Left ventricle myocardium superior (tissue), 1 donor: ENCODE data around the gene KCNJ5. TPM values are rescaled to one million over a fixed set of nuclear protein-coding genes. Genes with fewer than 3 reads are reported as not detected.

Source experiments
- ATAC-seq: fragments of 200-7000 bp; cut with Tn5 transposase; one replicate; pipeline ENCODE4 v1.9.1; 2020; ENCODE audit warnings: mild to moderate bottlenecking, moderate library complexity
- DNase-seq: peaks from one replicate; pipeline ENCODE4 v3.0.0-alpha.2; 2020
- intact Hi-C: fragments of 100-400 bp; cut with micrococcal nuclease; formaldehyde crosslinking; loops from one replicate; pipeline ENCODE4 v1.11.0; 2022
- total RNA-seq: library from RNA; stranded (reverse); fragmentation: NEBNext Ultra II Directional; extraction: Animal tissue kit (Norgen Biotek cat#: 25700); gene quantifications from one replicate; pipeline ENCODE4 v1.2.1, GENCODE V29; 2021
- donor health status: DM: no; HTN: yes; CAD: no; lungs with severe emphysema.

KCNJ5 gene
- total RNA-seq, 1 donor from 2014 or later: 7.2 TPM

DNA sequence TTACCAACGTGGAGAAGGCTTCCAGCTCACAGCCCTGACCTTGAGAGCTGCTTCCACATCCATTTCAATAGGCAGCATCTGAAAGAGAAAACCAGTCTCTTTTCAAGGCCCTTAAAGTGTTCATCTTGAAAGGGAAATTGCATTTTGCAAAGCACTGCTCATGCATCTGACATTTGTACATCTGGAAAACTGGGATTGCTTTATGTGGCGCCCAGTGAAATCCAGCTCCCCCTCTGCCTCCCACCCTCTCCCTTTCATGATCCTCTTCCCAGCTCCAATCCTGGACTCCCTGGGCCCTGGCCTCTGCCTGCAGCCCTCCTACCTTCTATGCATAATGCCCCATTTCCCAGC lies 34.1 kb downstream of the KCNJ5 start:
- ATAC-seq (no peak), DNase-seq (no peak)
- intact Hi-C loops: no loop called here

DNA sequence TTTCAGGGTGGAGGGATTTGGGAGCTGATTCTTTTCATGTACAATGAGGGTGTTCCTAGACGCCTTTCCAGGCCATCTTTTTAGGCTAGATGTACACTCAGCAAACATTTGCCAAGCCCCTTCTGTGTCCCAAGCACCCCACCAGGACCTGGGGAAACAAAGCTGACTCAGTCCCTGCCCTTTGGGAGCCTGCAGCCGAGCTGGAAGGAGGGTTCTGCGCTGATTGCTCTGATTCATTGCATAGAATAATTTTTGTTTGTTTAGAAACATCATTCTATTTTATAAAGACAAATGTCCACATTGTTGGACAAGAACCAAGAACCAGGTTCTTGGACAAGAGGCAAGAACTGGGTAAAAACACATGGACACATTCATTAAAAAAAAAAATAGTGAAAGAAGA lies 34.8 kb downstream of the KCNJ5 start:
- intact Hi-C loops: no loop called here
- DNase-seq (no peak), ATAC-seq (no peak)

DNA sequence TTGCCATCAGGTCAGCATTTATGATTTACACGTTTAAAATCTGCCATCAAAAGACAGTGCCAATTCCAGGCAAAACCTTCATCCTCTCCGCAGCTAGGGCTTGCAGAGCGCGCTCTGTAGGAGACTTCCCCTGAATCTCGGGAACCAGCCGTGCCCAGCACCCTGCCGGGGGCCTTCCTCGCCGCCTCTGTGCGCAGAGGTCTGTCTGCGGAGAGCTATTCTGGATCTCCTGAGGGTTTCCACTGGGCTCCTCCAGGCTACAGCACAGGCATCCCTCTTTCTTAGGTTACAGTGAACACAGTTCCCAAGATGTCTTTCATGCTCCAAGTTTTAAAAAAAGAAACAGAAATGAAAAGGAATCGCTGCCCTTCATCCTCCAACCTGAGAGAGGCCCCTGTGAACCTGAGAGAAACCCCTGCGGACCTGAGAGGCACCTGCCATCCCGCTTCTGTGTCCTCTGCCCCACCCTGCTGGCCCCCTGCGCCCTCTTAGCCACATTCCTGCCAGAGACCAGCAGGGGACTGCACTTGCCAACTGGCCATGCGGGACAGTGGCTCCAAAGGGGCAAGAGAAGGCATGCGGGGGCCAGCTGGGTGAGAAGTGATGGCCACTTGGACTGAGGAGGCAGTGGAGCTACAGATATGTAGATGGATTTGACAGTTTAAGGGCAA lies 35.4 kb downstream of the KCNJ5 start:
- ATAC-seq (no peak), DNase-seq (no peak)
- intact Hi-C loops: no loop called here

DNA sequence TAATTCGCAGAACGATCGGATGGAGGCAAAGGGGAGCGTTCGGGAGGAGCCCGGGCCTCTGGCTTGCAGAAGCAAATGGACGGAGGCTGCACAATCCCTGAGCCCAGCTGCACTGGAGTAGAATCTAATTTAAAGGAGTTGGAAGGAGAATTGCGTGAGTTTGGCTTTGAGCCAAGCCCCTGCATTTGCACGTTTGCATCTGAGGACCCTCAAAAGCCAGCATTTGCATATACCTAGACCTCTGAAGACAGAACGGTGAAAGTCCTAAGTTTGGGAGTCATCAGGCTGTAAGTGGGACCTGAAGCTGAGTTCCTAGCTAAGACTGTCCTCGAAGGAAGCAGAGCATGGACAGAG lies 35.9 kb downstream of the KCNJ5 start:
- ATAC-seq (no peak), DNase-seq (no peak)
- intact Hi-C loops: no loop called here

DNA sequence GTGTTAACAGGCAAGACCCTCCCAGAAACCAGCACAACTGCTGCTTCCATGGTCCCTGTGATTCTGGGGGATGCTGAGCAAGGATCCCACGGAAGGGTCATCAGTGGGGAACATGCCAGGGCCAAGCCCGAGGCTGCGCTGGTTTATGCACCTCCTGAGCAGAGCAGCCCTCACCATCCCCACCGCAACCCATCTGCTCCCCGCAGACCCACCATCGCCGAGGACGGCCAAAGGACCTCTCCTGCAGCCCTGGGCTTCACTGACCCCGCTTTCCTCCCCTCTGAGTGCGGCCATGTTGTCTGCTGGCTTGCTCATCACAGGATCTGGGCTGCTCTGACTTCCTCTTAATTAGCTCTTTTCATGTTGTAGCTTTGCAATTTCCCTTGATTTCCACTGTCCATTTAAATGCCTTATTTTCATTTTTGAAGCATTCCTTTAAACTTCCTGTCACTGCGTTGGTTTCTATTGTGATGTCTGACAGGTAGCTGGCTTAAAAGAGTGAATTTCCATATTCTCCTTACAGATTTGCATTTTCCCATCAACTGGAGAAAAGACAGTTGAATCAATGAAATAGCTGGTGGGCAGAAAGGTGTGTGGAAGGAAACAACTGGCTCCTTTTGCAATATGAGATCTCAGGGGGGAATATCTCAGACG lies 36.7 kb downstream of the KCNJ5 start:
- intact Hi-C loops: no loop called here
- ATAC-seq (no peak), DNase-seq (no peak)

DNA sequence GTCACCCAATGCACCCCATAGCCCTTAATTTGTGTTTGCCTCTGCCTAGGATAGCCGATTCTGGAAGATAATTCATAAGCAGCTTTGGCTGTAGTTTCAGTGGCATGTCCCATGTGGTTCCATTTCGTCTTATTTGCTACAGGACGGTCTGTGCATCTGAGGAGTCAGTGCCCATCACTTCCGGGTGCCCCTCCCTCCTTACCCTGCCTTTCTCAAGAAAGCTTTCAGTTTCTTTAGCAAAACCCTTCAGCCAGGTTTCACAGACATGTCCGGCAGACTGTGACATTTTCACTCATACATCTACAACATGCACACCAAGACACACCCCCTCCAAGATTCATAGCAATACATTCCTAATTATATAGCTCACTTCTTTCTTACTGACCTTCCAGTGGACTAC lies 37.2 kb downstream of the KCNJ5 start:
- intact Hi-C loops: no loop called here
- ATAC-seq: no peak
- DNase-seq: no peak

DNA sequence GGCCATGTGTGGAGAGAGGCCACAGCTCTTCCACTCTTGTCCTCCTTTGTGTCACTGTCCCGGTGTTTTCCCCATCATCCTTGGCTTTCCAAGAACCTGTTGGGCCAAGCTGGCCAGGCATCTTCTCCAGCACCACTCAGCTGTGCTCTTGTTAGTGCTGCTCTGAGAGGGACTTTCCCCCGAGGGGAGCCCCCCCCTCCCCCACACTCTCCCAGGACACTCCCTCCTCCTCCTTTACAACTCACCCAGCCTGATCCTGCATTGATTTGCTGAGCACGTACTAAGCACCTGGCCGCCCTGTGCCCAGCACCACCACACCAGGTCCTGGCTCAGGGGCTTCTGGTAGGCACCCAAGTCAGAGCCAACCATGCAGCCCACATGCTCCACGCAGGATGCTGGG lies 38.3 kb downstream of the KCNJ5 start:
- ATAC-seq (no peak), DNase-seq (no peak)
- intact Hi-C loops: no loop called here

DNA sequence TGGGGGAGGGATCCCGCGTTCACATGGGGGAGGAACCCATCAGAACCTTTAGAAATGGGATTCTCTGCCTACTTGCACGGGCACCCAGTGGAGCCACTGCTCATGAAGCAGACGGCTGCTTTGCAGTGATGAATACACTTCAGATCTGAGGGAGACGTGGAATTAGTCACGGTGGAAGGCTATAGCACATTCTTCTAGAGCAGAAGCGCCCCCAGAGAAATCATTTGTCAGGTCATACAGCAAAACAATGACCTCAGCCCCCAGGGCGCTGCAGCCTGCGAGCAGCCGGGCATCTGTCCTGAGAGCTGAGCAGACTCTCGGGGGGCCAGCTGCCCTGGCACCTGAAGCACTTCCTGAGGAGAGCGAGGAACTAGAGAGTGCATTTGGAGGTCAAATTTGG lies 38.8 kb downstream of the KCNJ5 start:
- intact Hi-C loops: no loop called here
- ATAC-seq: no peak

DNA sequence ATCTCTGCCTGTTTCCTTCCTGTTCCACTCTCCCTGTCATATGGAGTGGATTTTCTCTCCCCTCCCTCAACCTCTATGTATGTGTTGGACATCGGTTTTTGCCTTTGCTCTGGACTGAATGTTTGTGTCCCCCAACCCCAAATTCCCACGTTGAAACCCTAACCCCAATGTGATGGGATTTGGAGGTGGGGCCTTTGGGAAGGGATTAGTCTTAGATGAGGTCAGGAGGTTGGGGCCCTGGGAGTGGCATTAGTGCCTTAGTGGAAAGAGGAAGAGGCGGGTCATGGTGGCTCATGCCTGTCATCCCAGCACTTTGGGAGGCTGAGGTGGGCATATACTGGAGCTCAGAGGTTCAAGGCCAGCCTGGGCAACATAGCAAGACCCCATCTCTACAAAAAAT lies 39.9 kb downstream of the KCNJ5 start:
- intact Hi-C loops: no loop called here
- ATAC-seq (no peak), DNase-seq (no peak)

More for the DNA sequence above, 38.8 kb downstream of the KCNJ5 start:
- no peak for DNase-seq

DNA sequence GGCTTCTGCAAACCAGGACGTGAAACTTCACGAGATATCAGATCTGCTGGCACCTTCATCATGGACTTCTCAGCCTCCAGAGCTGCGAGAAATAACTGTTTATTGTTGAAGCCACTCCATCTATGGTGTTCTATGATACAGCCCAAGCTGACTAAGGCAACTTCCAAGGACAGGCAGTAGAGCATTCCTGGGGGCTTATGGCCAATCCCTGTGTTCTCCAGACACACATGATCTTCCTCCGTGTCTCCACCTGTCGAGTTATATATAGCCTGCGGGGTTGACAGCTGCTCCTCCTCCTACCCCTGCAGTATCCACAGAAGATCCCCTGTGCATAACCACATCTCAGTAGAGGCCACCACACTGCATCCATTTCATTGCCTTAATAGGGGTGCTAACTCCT lies 40.5 kb downstream of the KCNJ5 start:
- no peak for DNase-seq
- intact Hi-C loops: no loop called here
- no peak for ATAC-seq

DNA sequence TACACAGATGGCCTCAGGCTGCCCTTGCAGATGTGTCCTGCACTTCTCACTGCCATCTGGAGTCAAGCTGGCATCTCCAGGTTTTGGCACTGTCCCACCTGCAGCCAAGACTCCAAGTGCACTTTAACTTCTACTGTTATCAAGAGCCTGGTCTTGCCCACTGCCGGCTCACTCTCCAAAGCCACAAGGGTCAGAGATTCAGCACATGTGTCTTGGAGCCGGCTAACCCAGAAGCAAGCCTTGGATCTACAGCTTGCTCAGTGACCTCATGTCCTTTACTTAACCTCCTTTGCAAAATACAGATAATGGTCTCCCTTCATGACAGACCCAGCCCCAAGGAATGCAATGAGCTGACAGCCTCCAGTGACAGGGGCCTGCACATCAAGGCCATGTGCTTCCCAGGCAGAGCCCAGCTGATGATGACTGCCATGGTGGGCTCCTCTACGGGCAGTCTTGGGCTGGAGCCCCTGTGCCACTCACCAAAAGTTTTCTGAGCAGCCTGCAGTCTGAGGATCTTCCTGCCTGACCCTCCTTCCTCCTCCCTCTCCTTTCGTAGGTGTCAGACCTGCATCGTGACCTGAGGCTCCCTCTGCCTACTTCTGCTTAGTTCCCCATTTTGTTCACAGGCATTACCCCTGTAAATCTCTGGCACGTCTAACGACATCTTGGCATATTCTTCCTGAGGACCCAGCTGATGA lies 42.5 kb downstream of the KCNJ5 start:
- no peak for DNase-seq
- intact Hi-C loops: no loop called here
- no peak for ATAC-seq

DNA sequence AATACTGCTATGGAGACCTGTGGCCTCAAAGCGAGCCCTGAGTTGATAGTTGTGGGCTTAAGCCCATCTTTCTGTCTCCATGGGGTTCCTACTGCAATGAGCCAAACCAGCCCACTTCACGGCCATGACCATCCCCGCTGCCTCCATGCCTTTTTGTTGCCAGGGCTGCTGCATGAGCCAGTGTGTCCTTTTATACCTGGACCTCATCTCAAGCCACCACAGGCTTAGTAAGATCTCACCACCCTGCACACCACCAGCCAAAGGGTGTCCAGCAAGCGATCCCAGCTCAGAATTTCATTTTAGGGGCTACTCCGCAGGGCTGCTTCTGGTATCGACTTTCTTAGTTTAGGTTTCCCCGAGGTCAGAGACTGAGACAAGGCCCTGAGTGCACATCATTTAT lies 43.2 kb downstream of the KCNJ5 start:
- DNase-seq (no peak), ATAC-seq (no peak)
- intact Hi-C loops: no loop called here

DNA sequence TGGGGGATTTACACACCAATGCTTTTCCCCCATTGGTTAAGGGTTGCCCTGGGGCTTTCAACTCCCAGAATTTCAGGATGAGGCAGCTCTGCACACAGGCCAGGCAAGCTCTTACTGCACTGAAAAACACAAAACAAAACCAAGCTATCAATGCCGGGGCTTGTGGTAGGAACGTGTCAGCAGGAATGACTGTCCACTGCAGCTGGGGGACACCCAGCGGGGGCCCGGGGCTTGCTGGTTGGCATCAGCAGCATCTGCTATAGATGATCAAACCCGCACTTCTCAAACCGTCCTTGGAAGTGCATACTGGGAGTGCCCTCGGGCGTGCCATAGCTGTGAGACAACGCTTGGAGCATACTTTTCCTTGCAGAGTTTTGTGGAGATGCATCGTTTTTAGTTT lies 43.8 kb downstream of the KCNJ5 start:
- intact Hi-C loops: no loop called here
- DNase-seq: no peak
- no peak for ATAC-seq

DNA sequence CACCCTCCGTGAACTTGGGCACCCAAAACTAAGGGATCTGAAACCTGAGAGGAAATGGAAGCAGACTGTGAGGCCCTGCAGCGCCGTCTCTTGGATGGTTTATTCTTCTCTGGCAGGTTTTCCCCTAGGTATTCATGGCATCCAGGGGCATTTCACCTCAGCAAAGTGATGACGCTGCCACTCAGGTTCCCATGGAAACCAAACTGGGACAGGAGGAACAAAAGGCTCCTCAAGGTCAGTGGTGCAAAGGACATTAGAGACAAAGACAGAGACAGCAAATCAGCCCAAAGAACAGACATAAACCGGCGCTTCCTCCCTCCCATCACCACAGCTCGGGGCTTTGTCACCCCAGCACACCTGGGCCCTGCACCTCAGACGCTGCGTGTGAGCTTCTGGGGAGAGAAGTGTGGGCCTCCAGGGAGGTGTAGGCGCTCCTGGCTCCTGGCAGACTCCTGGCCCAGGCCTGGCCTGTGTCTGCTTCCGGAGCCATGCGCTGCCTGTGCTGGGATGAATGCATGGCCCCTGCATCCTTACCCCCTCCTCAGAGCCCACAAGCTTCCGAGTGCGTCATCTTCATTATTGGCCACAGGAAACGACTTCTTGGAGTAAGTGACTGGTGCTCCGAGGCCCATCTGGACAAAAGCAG lies 45.6 kb downstream of the KCNJ5 start:
- ATAC-seq (no peak), DNase-seq (no peak)
- intact Hi-C loops: no loop called here

DNA sequence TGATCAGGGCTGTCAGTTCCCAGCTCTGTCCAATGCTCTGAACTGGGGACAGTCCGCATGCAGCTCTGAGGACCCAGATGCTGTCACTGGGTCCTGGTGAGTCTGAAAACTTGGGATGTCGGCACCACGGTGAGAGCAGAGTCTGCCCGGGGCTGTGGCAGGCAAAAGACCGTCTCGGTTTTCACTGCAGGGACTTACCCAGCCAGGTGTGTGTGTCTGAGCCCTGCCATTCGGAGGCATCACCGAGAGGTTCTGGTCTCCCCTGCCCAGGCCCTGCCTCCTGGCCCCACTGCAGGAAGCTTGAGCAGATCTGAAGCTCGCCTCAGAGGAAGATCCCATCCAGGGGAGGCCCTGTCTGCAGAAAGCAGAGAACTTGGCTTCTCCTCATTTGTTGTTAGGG lies 46.3 kb downstream of the KCNJ5 start:
- no peak for ATAC-seq
- DNase-seq: no peak
- intact Hi-C loops: no loop called here

DNA sequence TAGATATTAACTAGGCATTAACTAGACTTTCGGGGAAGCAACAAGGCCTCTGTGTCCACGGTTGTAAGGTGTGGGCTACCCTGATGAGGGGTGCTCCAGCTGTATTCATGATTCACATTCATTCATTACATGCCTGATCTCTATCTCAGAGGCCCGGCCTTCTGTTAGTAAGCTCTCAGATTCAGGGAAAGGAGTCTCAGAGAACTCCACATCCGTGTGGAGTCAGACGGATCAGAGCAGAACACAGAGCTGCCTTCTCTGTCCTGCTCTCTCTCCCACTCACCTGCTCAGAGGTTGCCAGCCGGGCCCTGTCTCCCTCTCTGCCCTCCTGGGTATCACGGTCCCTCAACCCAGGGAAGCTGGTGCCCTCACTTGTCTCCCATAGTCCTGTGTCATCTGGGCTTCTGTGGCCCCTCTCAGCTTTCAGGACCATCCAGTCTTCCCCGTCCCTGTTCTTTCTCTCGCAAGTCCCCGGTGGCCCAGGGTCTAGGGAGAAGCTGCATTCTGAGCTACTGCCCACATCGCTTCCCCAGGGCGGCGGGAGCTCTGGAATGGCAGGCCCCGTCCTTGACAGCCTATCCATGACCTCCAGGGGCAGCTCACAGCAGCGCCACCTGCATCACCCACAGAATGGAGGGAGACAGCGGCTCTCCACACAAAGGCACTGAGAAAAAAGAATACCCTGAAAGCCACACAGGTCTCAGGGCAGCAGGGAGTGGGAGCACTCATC lies 47.2 kb downstream of the KCNJ5 start:
- no peak for ATAC-seq
- DNase-seq: no peak
- intact Hi-C loops: no loop called here

DNA sequence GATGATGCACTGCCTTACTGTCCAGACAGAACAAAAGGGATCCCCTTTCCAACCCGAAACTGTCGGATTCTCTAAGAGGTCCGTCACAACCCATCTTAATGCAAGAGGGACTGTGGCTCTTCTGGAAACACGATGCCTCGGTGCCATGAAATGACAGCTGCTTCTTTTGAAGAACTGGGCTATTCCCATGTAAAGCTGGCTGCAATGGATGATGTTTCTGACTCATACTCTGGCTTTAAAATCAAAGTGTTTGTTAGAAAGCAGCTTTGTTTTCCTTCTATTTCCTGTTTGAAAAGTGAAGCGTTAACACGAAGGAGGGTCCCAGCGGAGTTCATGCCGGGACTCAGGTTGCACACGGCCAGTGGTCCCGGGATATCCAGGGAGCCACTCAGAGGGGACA lies 48.4 kb downstream of the KCNJ5 start:
- DNase-seq (no peak), ATAC-seq (no peak)
- intact Hi-C loops: no loop called here

DNA sequence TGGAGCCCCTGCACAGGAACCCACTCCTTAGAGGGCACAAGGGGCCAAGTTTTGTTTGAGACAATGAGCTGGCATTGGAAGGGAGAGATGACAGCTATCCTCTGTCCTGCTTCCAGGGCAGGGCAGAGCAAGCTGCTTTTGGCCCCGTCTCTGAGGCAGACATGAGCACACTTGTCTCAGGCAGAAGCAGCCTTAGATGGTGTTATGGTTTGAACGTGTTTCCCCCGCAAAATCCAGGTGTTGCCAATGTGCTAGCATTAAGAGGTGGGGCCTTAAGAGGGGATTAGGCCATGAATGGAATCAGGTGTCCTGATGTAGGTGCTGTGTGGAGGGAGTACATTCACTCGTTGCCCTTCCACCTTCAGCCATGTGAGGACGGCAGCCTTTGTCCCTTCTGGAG lies 49.0 kb downstream of the KCNJ5 start:
- ATAC-seq: no peak
- DNase-seq: no peak
- intact Hi-C loops: no loop called here

DNA sequence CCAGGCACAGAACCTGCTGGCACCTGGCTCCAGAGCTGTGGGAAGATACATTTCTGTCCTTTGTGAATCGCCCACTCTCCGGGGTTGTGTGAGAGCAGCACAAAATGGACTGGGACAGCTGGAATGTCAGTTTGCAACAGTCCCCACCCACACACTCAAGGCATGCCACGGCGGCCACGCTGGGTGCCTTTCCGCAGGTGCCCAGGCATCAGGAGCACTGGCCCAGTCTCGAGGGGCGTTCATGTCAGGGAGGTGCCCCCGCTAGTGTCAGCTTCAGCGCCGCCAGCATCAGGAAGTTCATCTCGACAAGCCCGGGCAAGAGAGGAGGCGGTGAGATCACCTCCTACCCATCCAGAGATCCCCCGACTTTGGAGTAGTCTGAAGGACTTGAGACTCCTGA lies 49.4 kb downstream of the KCNJ5 start:
- no peak for ATAC-seq
- DNase-seq: no peak
- intact Hi-C loops: no loop called here

DNA sequence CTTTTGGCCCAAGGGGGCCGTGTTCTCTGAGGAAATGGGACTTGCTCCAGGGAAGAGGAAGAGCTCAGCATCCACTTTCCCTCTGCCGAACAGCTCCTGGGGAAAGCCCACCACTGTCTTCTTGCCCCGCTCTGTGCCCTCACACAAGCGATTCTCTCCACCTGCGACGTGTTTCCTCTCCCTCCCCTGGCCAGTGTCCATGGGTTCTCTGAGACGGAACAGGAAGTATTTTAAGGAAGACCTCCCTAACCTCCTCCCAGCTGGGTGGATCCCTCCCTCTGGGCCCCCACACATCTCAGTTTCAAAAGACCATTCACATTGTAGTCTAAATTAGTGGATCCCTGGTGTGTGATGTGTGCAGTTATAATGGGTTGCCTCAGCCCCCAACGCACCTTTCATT lies 50.0 kb downstream of the KCNJ5 start:
- intact Hi-C loops: no loop called here
- ATAC-seq: no peak
- no peak for DNase-seq
